Mesendoderm (in vitro differentiated cells): ENCODE measurements around the gene NCK2.

Source experiments
- DNase-seq: peaks from one replicate; pipeline ENCODE4 v3.0.0; 2013
- H2AK5ac ChIP-seq: 2 replicates; pipeline ENCODE4 v1.6.1; 2013; ENCODE audit warnings: low read length, inconsistent platforms
- H2BK120ac ChIP-seq: 2 replicates; pipeline ENCODE4 v1.6.1; 2013; ENCODE audit warnings: low read depth, mild to moderate bottlenecking, low read length, moderate library complexity, mixed read lengths
- H2BK15ac ChIP-seq: replicated peaks from 2 replicates; pipeline ENCODE4 v1.6.1; 2013; ENCODE audit warnings: low read depth, mild to moderate bottlenecking, moderate library complexity
- H2BK5ac ChIP-seq: 2 replicates; pipeline ENCODE4 v1.6.1; 2013; ENCODE audit warnings: low read length, inconsistent platforms
- H3K18ac ChIP-seq: 2 replicates; pipeline ENCODE4 v1.6.1; 2013; ENCODE audit warnings: mild to moderate bottlenecking, low read length, mixed read lengths
- H3K23ac ChIP-seq: one replicate; pipeline ENCODE4 v1.6.1; 2013; ENCODE audit warnings: low read length
- H3K27ac ChIP-seq: 2 replicates; pipeline ENCODE4 v1.5.1; 2013; ENCODE audit warnings: low read depth, mild to moderate bottlenecking, inconsistent platforms, low read length, moderate library complexity
- H3K27me3 ChIP-seq: 2 replicates; pipeline ENCODE4 v1.6.1; 2013; ENCODE audit warnings: low read length, control low read depth, mild to moderate bottlenecking, inconsistent platforms; ENCODE audit not compliant: insufficient read depth, poor library complexity
- H3K36me3 ChIP-seq: 2 replicates; pipeline ENCODE4 v1.6.1; 2013; ENCODE audit warnings: low read length, inconsistent platforms; ENCODE audit not compliant: control insufficient read depth, insufficient read depth
- H3K4ac ChIP-seq: one replicate; pipeline ENCODE4 v1.6.1; 2013; ENCODE audit warnings: low read depth, mild to moderate bottlenecking, low read length, moderate library complexity
- H3K4me1 ChIP-seq: 2 replicates; pipeline ENCODE4 v1.6.1; 2013; ENCODE audit warnings: low read depth, low read length, inconsistent platforms; ENCODE audit not compliant: control insufficient read depth
- H3K4me2 ChIP-seq: 2 replicates; pipeline ENCODE4 v1.6.1; 2013; ENCODE audit warnings: low read length
- H3K4me3 ChIP-seq: 2 replicates; pipeline ENCODE4 v1.5.1; 2013; ENCODE audit warnings: mild to moderate bottlenecking, low read length
- H3K56ac ChIP-seq: one replicate; pipeline ENCODE4 v1.6.1; 2013; ENCODE audit warnings: low read length
- H3K79me1 ChIP-seq: 2 replicates; pipeline ENCODE4 v1.6.1; 2013; ENCODE audit warnings: low read length, inconsistent platforms
- H3K79me2 ChIP-seq: 2 replicates; pipeline ENCODE4 v1.6.1; 2013; ENCODE audit warnings: mild to moderate bottlenecking, low read length; ENCODE audit not compliant: control insufficient read depth, insufficient read depth
- H3K9ac ChIP-seq: 2 replicates; pipeline ENCODE4 v1.6.1; 2013; ENCODE audit warnings: low read length, inconsistent platforms
- H4K5ac ChIP-seq: one replicate; pipeline ENCODE4 v1.6.1; 2013; ENCODE audit warnings: low read length
- H4K8ac ChIP-seq: one replicate; pipeline ENCODE4 v1.6.1; 2013; ENCODE audit warnings: low read depth, mild to moderate bottlenecking, control low read depth, low read length, moderate library complexity
- WGBS: extraction: QIAGEN DNeasy Blood & Tissue Kit; methylation state at CpG from one replicate; pipeline ENCODE4 v1.1.7; 2013; ENCODE audit warnings: low lambda C conversion rate, missing lambda C conversion rate; ENCODE audit not compliant: insufficient coverage; ENCODE audit errors: extremely low coverage; 5-methylcytosine and 5-hydroxymethylcytosine counted together

The NCK2 gene

DNA sequence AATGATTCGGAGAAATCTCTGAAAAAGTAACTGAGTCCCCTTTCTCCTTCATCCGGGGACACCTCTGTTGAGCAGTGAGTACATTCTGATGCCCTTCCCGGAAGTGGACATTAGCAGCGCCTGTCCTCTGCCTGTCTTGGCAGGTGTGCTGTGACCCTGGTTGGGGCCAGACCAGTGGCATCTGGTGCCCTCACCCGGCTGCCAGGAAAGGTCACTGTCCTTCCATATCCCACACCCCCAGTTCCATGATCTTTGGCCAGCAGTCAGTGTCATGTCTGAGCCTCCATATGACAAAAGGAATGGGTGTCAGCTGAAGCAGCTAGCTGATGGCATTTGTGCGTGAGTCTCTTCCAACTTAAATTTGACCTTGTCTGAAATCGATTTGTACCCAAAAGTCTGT is 128.1 kb downstream of the NCK2 start:
- Histone ChIP-seq H4K5ac (no peak overlapping the region), H3K36me3 (no peaks in the 10 kb centered on the region), H3K23ac (no peak overlapping the region), H4K8ac (no peak overlapping the region), H3K79me1 (peaks cover 39% of the 10 kb centered on the region), H3K27me3 (no peaks in the 10 kb centered on the region), H3K4me1 (no peaks in the 10 kb centered on the region), H3K9ac (no peak overlapping the region), H2BK120ac (no peak overlapping the region), H2BK15ac (no peak overlapping the region), H2AK5ac (no peak overlapping the region), H3K27ac (no peak overlapping the region), H3K4me2 (no peak overlapping the region), H3K18ac (no peak overlapping the region), H3K56ac (no peak overlapping the region), H3K79me2 (peaks cover 17% of the 10 kb centered on the region), H2BK5ac (no peak overlapping the region), H3K4me3 (no peak overlapping the region), H3K4ac (no peak overlapping the region)
- DNase-seq = no peak
- WGBS = no CpG with 5 or more reads among the region's 7 CpGs

DNA sequence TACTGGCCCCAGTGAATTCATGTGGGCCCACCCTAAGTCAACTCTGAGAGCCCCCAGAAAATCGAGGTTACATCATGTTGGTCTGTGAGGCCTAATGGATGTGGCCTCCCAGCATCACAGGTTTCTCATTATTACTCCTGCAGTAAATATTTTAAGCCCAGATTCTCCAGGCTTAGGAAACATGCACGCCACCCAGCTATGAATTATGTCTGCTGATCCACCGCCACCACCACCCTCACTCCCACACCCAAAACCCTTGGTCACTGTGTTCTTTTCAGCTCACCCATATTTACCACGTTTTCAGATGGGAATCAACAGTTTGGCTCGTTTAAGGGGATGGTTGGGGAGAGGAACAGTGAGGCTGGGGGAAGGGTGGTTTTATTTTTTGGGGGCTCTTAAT is 128.6 kb downstream of the NCK2 start:
- Histone ChIP-seq H3K27ac (no peak overlapping the region), H3K27me3 (no peaks in the 10 kb centered on the region), H3K79me2 (peaks cover 13% of the 10 kb centered on the region), H3K18ac (no peak overlapping the region), H2BK5ac (no peak overlapping the region), H3K9ac (no peak overlapping the region), H3K4ac (no peak overlapping the region), H3K4me1 (no peaks in the 10 kb centered on the region), H3K4me2 (no peak overlapping the region), H3K36me3 (no peaks in the 10 kb centered on the region), H3K56ac (no peak overlapping the region), H2BK15ac (no peak overlapping the region), H4K5ac (no peak overlapping the region), H4K8ac (no peak overlapping the region), H2AK5ac (no peak overlapping the region), H3K23ac (no peak overlapping the region), H3K79me1 (peaks cover 34% of the 10 kb centered on the region), H2BK120ac (no peak overlapping the region), H3K4me3 (no peak overlapping the region)
- no peak for DNase-seq
- WGBS = no CpG with 5 or more reads among the region's 5 CpGs

DNA sequence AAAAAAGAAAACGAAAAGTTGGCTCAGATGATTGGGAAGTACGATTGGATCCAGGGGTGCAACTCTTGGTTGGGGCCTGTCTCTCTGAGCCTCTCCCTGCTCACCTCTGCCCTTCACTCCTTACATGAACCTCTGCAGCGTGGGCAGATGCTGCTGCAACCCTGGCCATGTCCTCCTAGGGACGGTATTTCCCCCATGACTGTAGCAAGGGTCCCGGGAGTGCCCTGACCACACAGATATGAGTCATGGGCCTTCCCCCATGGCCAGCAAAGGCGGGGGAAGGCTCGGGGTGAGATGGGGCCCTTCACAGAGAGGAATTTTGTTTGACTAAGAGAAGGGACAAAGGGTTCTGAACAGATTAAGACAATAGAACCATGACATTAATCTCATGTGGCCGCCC is 129.0 kb downstream of the NCK2 start:
- no peak overlapping the region for H3K9ac ChIP-seq
- no peak overlapping the region for H3K27ac ChIP-seq
- peak; percentile 37 for DNase-seq

DNA sequence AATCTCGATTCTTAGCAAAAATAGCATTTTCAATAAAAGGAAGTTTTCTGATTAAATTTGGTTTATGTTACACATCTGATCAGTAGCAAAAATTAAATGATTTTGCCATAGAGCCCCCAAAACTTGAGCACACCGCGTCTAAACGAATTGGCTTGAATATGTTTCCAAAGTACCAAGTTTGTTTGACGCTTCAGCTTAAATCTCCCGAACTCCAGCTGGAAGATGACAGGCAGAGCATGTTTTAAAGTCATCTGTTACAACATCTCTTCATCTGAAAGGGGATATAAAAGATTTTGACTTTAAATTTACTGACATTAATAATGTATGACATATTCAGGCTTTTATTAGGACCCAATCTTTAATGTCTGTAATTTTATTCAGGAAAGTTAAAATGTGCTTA is 129.8 kb downstream of the NCK2 start:
- no peak overlapping the region for H3K9ac ChIP-seq
- H2BK120ac ChIP-seq = no peak overlapping the region
- no peak overlapping the region for H3K56ac ChIP-seq
- no peak overlapping the region for H3K4me2 ChIP-seq
- H2BK15ac ChIP-seq = no peak overlapping the region
- H3K79me1 ChIP-seq = peaks cover 31% of the 10 kb centered on the region
- no peak overlapping the region for H3K4me3 ChIP-seq
- DNase-seq = no peak
- H3K36me3 ChIP-seq = no peaks in the 10 kb centered on the region
- H3K79me2 ChIP-seq = peaks cover 6% of the 10 kb centered on the region
- H4K8ac ChIP-seq = no peak overlapping the region
- no peak overlapping the region for H3K4ac ChIP-seq
- no peak overlapping the region for H2BK5ac ChIP-seq
- WGBS = no CpG with 5 or more reads among the region's 6 CpGs
- no peak overlapping the region for H3K27ac ChIP-seq
- no peak overlapping the region for H3K23ac ChIP-seq
- no peak overlapping the region for H4K5ac ChIP-seq
- H3K18ac ChIP-seq = no peak overlapping the region
- no peak overlapping the region for H2AK5ac ChIP-seq
- no peaks in the 10 kb centered on the region for H3K27me3 ChIP-seq
- no peaks in the 10 kb centered on the region for H3K4me1 ChIP-seq

More for the DNA sequence above, 129.0 kb downstream of the NCK2 start:
- no peak overlapping the region for H3K4me2 ChIP-seq
- H3K79me2 ChIP-seq = peaks cover 12% of the 10 kb centered on the region
- no peak overlapping the region for H2BK5ac ChIP-seq
- no peak overlapping the region for H3K18ac ChIP-seq
- H2BK120ac ChIP-seq = no peak overlapping the region
- no peaks in the 10 kb centered on the region for H3K4me1 ChIP-seq
- WGBS = no CpG with 5 or more reads among the region's 8 CpGs
- H3K79me1 ChIP-seq = peaks cover 36% of the 10 kb centered on the region
- H3K56ac ChIP-seq = peak overlapping the region; percentile 32
- no peak overlapping the region for H2AK5ac ChIP-seq
- no peaks in the 10 kb centered on the region for H3K36me3 ChIP-seq
- H3K4ac ChIP-seq = no peak overlapping the region
- H4K8ac ChIP-seq = no peak overlapping the region
- no peak overlapping the region for H4K5ac ChIP-seq
- no peaks in the 10 kb centered on the region for H3K27me3 ChIP-seq
- no peak overlapping the region for H2BK15ac ChIP-seq
- no peak overlapping the region for H3K23ac ChIP-seq
- H3K4me3 ChIP-seq = no peak overlapping the region

DNA sequence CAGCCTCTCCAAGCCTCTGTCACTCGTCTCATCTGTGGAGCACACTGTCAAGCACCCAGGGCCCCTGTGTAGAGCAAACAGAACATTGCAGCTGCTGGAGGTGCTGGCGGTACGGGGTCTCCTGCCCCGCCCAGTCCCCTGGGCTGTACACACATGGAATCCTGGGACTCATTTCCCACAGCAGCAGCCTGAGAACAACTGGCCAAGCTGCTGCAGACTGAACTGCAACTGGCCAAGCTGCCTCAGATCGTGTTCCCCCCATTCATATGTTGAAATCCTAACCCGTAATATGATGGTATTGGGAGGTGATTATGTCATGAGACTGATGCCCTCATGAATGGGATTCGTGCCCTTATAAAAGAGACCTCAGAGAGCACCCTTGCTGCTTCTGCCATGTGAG is 130.5 kb downstream of the NCK2 start:
- H3K18ac ChIP-seq = no peak overlapping the region
- no peaks in the 10 kb centered on the region for H3K4me1 ChIP-seq
- H3K9ac ChIP-seq = no peak overlapping the region
- no peak overlapping the region for H3K4ac ChIP-seq
- no peak overlapping the region for H2BK5ac ChIP-seq
- H2BK15ac ChIP-seq = no peak overlapping the region
- WGBS = no CpG with 5 or more reads among the region's 7 CpGs
- no peak overlapping the region for H3K4me3 ChIP-seq
- H4K8ac ChIP-seq = no peak overlapping the region
- no peaks in the 10 kb centered on the region for H3K27me3 ChIP-seq
- no peaks in the 10 kb centered on the region for H3K36me3 ChIP-seq
- H3K4me2 ChIP-seq = no peak overlapping the region
- H3K23ac ChIP-seq = no peak overlapping the region
- H3K27ac ChIP-seq = no peak overlapping the region
- peaks cover 26% of the 10 kb centered on the region for H3K79me1 ChIP-seq
- DNase-seq = no peak
- no peak overlapping the region for H3K56ac ChIP-seq
- no peak overlapping the region for H4K5ac ChIP-seq
- no peak overlapping the region for H2AK5ac ChIP-seq
- H3K79me2 ChIP-seq = peaks cover 1% of the 10 kb centered on the region
- no peak overlapping the region for H2BK120ac ChIP-seq

DNA sequence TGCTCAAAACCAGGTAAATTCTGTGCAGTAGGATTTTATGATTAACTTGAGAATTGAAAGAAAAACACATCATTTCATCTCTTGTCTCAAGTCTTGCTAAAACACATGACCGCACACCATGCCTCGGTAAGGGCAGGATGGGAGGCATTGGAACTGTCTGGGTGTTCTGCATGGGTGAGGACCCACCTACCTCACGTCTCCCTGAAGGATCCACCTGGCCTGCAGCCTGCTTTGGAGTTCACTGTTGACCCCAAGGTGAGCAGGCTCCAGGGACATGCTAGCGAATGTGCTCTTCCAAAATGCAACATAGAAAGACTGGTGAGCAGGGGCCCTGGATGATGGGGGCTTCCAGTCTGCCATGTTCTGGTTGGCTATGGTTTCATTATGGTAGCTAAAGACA is 131.5 kb downstream of the NCK2 start:
- Histone ChIP-seq H3K79me2 (peaks cover 1% of the 10 kb centered on the region), H3K27me3 (no peaks in the 10 kb centered on the region), H3K23ac (no peak overlapping the region), H3K27ac (no peak overlapping the region), H3K4ac (no peak overlapping the region), H3K4me2 (no peak overlapping the region), H3K4me3 (no peak overlapping the region), H2BK120ac (no peak overlapping the region), H3K9ac (no peak overlapping the region), H3K18ac (no peak overlapping the region), H3K4me1 (no peaks in the 10 kb centered on the region), H2BK15ac (no peak overlapping the region), H4K5ac (no peak overlapping the region), H3K36me3 (no peaks in the 10 kb centered on the region), H2BK5ac (no peak overlapping the region), H3K79me1 (peaks cover 21% of the 10 kb centered on the region), H3K56ac (no peak overlapping the region), H4K8ac (no peak overlapping the region), H2AK5ac (no peak overlapping the region)
- WGBS = no CpG with 5 or more reads among the region's 4 CpGs
- no peak for DNase-seq
